Nephron (organoid): ENCODE measurements around the gene PAN3.

ENCODE experiments used
- H3K27ac Mint-ChIP-seq, 3 experiments: 2 replicates each; pipeline ENCODE4 v1.8.0; 2020; ENCODE audit warnings: mixed read lengths in 3 of 3, mild to moderate bottlenecking in 2 of 3, moderate library complexity in 1 of 3
- H3K27me3 Mint-ChIP-seq: 2 replicates; pipeline ENCODE4 v1.8.0; 2021; ENCODE audit warnings: low read depth, mild to moderate bottlenecking, moderate library complexity, mixed read lengths
- H3K36me3 Mint-ChIP-seq: 2 replicates; pipeline ENCODE4 v1.8.0; 2020; ENCODE audit warnings: low read depth, mixed read lengths
- H3K4me1 Mint-ChIP-seq: 2 replicates; pipeline ENCODE4 v1.8.0; 2020; ENCODE audit warnings: mixed read lengths
- H3K4me3 Mint-ChIP-seq, 3 experiments: 2 replicates each; pipeline ENCODE4 v1.8.0; 2020; ENCODE audit warnings: mild to moderate bottlenecking in 3 of 3, mixed read lengths in 3 of 3, moderate library complexity in 2 of 3
- H3K9me3 Mint-ChIP-seq: 2 replicates; pipeline ENCODE4 v1.8.0; 2020; ENCODE audit warnings: mixed read lengths
- TF ChIP-seq, protein P1 (sequence below), 3 experiments: fragments of 200-600 bp; sonication (generic); IDR thresholded peaks; one replicate each; pipeline ENCODE4 v1.5.0; 2021; ENCODE audit warnings: antibody characterized with exemption in 3 of 3; ENCODE audit not compliant: unreplicated experiment in 3 of 3

Gene PAN3

DNA sequence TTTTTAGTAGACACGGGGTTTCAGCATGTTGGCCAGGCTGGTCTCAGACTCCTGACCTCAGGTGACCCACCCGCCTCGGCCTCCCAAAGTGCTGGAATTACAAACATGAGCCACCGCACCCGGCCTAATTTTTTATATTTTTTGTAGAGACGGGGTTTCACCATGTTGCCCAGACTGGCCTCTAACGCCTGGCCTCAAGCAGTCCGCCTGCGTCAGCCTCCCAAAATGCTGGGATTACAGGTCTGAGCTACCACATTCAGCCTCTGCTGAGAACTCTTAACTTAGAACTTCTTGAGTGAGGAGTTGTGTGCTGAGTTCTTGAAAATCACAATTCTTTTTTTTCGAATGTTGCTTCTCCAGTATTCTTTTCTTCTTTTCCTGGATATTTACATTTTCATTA, 112.2 kb downstream of the PAN3 start:
- H3K9me3 Mint-ChIP-seq: peaks cover 15% of the 10 kb centered on the region
- no peaks in the 10 kb centered on the region for H3K27me3 Mint-ChIP-seq
- H3K4me1 Mint-ChIP-seq: no peaks in the 10 kb centered on the region
- TF ChIP-seq, protein P1, sequence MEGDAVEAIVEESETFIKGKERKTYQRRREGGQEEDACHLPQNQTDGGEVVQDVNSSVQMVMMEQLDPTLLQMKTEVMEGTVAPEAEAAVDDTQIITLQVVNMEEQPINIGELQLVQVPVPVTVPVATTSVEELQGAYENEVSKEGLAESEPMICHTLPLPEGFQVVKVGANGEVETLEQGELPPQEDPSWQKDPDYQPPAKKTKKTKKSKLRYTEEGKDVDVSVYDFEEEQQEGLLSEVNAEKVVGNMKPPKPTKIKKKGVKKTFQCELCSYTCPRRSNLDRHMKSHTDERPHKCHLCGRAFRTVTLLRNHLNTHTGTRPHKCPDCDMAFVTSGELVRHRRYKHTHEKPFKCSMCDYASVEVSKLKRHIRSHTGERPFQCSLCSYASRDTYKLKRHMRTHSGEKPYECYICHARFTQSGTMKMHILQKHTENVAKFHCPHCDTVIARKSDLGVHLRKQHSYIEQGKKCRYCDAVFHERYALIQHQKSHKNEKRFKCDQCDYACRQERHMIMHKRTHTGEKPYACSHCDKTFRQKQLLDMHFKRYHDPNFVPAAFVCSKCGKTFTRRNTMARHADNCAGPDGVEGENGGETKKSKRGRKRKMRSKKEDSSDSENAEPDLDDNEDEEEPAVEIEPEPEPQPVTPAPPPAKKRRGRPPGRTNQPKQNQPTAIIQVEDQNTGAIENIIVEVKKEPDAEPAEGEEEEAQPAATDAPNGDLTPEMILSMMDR (IDR thresholded peaks at IDR 0.05; ENCODE audit: unreplicated experiment in 3 of 3): no peak
- no peak overlapping the region for H3K27ac Mint-ChIP-seq
- H3K4me3 Mint-ChIP-seq: no peak overlapping the region
- peaks cover 71% of the 10 kb centered on the region for H3K36me3 Mint-ChIP-seq

DNA sequence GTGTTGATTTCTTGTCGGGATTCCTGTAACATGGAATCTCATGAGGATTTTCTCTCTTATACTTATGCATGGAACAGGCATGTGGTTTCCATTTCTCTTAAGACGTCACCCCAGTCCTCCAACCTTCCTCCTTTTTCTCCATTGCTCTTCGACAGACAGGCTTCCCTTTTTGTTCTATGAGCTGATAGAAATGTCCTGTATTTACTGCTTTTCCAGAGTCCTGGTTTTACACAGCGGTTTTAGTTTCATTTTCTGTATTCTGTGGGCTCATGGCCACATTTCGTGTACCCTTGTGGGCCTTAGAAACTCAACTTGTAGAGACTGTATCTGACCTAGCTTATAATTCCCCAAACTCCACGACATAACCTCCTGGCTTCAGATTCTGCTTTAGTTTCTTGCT, 113.1 kb downstream of the PAN3 start:
- Mint-ChIP-seq H3K27me3 (no peaks in the 10 kb centered on the region), H3K4me1 (no peaks in the 10 kb centered on the region), H3K9me3 (peaks cover 15% of the 10 kb centered on the region), H3K4me3 (no peak overlapping the region), H3K27ac (no peak overlapping the region), H3K36me3 (peaks cover 68% of the 10 kb centered on the region)
- TF ChIP-seq, protein P1 (IDR thresholded peaks at IDR 0.05; ENCODE audit: unreplicated experiment in 3 of 3): no peak

DNA sequence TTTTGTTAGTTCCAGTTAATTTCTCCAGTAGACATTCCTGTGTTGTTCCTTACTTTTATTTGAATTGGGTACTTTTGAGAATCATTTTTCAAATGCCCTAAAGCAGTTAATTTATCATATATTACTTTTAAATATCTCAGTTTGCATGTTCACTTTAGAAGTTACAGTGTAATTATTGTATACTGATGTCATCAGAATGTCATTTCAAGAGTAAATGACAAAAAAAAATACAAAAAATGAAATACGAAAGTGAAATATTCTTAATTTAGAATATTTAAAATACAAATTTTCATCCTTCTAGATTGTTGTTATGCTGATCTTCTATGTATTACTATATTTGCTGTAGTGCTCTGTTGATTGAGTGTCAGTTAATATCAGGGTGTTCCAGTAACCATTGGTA, 114.2 kb downstream of the PAN3 start:
- Mint-ChIP-seq H3K9me3 (peaks cover 10% of the 10 kb centered on the region), H3K4me3 (no peak overlapping the region), H3K27ac (no peak overlapping the region)

DNA sequence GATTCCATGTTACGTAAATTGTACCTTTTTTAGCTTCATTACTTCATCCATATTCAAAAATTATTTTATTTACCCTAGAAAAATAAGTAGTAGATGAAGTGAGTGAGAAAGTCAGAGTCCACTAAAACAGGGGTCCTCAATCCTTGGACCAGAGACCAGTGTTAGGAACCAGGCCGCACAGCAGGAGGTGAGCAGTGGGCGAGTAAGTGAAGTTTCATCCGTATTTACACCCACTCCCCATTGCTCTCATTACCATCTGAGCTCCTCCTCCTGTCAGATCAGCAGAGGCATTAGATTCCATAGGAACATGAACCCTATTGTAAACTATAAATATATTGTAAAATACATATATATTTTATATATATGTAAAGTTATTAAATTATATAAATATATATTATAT, 119.0 kb downstream of the PAN3 start:
- Mint-ChIP-seq H3K4me1 (no peaks in the 10 kb centered on the region), H3K9me3 (no peaks in the 10 kb centered on the region), H3K27ac (no peak overlapping the region), H3K4me3 (no peak overlapping the region), H3K36me3 (peaks cover 47% of the 10 kb centered on the region), H3K27me3 (no peaks in the 10 kb centered on the region)
- TF ChIP-seq, protein P1 (IDR thresholded peaks at IDR 0.05; ENCODE audit: unreplicated experiment in 3 of 3): no peak

More for the DNA sequence above, 114.2 kb downstream of the PAN3 start:
- TF ChIP-seq, protein P1 (IDR thresholded peaks at IDR 0.05; ENCODE audit: unreplicated experiment in 3 of 3): no peak
- Mint-ChIP-seq H3K36me3 (peaks cover 67% of the 10 kb centered on the region), H3K27me3 (no peaks in the 10 kb centered on the region), H3K4me1 (no peaks in the 10 kb centered on the region)

DNA sequence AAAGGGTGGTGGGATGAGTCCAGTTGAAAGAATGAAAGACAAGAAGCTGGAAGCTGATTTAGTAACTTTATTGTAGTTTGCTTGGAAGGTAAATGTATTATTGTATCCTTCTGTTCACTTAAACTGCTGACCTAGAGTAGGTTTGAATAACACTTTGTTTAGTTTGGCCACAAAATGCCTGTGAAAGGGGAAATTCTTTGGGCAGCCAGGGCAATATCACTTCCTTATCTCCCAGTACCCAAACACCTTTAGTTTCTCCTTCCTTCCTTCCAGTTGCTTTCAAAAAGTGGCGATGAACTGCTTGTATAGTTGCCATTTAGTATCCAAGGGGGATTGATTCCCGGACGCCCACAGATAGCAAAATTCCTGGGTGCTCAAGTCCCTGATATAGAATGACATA, 120.1 kb downstream of the PAN3 start:
- Mint-ChIP-seq H3K4me3 (no peak overlapping the region), H3K4me1 (no peaks in the 10 kb centered on the region)
- TF ChIP-seq, protein P1 (IDR thresholded peaks at IDR 0.05; ENCODE audit: unreplicated experiment in 3 of 3): no peak

DNA sequence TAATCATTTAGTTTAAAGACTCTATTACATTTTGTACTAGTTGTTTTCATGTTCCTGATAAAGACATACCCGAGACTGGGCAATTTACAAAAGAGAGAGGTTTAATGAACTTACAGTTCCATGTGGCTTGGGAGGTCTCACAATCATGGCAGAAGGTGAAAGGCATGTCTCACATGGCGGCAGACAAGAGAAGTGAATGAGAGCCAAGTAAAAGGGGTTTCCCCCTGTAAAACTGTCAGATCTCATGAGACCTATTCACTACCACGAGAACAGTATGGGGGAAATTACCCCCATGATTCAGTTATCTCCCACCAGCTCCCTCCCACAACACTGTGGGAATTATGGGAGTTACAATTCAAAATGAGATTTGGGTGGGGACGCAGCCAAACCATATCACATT, 129.2 kb downstream of the PAN3 start:
- Mint-ChIP-seq H3K4me3 (no peak overlapping the region), H3K27me3 (no peaks in the 10 kb centered on the region), H3K9me3 (no peaks in the 10 kb centered on the region), H3K27ac (no peak overlapping the region), H3K36me3 (peaks cover 56% of the 10 kb centered on the region), H3K4me1 (no peaks in the 10 kb centered on the region)
- TF ChIP-seq, protein P1 (IDR thresholded peaks at IDR 0.05; ENCODE audit: unreplicated experiment in 3 of 3): no peak

More for the DNA sequence above, 120.1 kb downstream of the PAN3 start:
- Mint-ChIP-seq H3K36me3 (peaks cover 55% of the 10 kb centered on the region), H3K27me3 (no peaks in the 10 kb centered on the region), H3K27ac (no peak overlapping the region), H3K9me3 (no peaks in the 10 kb centered on the region)
